ENCODE data around the gene KLF8. TPM values are rescaled to one million over a fixed set of nuclear protein-coding genes. Genes with fewer than 3 reads are reported as not detected.

Gene KLF8
- total and polyA plus RNA-seq, 9 of the 15 experiments (the other 6 are each of a cell fraction or from before 2014, with no cell fraction given), result 0.01 to 0.10 (median 0.04) TPM; not detected in 3

DNA sequence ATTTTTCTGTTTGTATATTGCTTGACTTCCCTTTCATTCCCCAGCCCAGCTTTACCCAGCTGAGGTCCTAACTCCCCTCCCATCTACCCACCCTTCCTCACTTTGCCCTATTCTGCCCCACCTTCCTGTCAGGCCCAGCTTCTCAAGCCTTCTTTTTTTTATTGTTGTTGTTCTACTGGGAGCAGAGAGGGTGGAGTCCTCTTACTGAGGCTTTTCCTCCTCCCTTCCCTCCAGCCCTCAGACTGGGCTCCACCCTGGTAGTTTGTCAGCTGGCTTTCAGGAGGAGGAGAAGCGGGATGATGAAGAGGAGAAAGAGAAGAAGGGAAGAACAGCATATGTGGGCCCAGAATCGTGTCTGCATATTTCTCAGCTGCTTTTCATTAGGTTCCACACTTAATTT lies 3.2 kb upstream of the KLF8 start (continued):
- TF ChIP-seq RAD51 (IDR thresholded peaks at IDR 0.05; ENCODE audit: borderline replicate concordance, low read depth), result no peak
- no peak for TF ChIP-seq ZNF695 (CRISPR knock-in tag; IDR thresholded peaks at IDR 0.05)
- TF ChIP-seq RBM14 (IDR thresholded peaks at IDR 0.05; ENCODE audit: borderline replicate concordance, insufficient read depth, low read depth, low read length), result no peak
- TF ChIP-seq ZNF668 (CRISPR knock-in tag; IDR thresholded peaks at IDR 0.05), result no peak
- no peak for TF ChIP-seq ZBTB2 (IDR thresholded peaks at IDR 0.05)

- Histone ChIP-seq H3K27me3 (ENCODE audit: control insufficient read depth in 2 of 2, insufficient read depth in 2 of 2, low read length in 2 of 2) (no peaks in the 10 kb centered on the region), H3K36me3 (ENCODE audit: control insufficient read depth, insufficient read depth, low read length) (no peaks in the 10 kb centered on the region), H3K9me3 (replicated peaks; ENCODE audit: control insufficient read depth, insufficient read depth, low read depth, low read length) (no peaks in the 10 kb centered on the region), H3K9ac (ENCODE audit: insufficient read depth in 1 of 2, low read depth in 2 of 2, low read length in 2 of 2) (no peak overlapping the region), H4K20me1 (replicated peaks; ENCODE audit: control insufficient read depth, insufficient read depth, low read length) (no peaks in the 10 kb centered on the region), H3K4me1 (replicated peaks in 1 of 2; ENCODE audit: control insufficient read depth in 2 of 2, insufficient read depth in 2 of 2, low read length in 2 of 2) (no peaks in the 10 kb centered on the region), H3K4me3 (no peak overlapping the region), H2AFZ (ENCODE audit: low read depth, low read length) (no peak overlapping the region), H3K79me2 (ENCODE audit: control insufficient read depth, insufficient read depth, low read length) (no peaks in the 10 kb centered on the region), H3K27ac (ENCODE audit: extremely low read depth, low read depth, low read length) (no peak overlapping the region), H3K9me1 (ENCODE audit: control insufficient read depth, insufficient read depth, low read length) (no peaks in the 10 kb centered on the region), H3K4me2 (ENCODE audit: insufficient read depth, low read length) (no peak overlapping the region)
- ChIA-PET POLR2A (no interaction called here), CTCF (ENCODE audit: low intra/inter-chr PET ratio) (no interaction called here)
- in situ Hi-C loops (cut with MboI) (no loop called here), intact Hi-C loops (cut with micrococcal nuclease) (no loop called here)
- no peak for FAIRE-seq
- no peak for DNase-seq (ENCODE audit: extremely low read depth in 1 of 4, low spot score in 3 of 4)
- ATAC-seq, result no peak
- BruUV-seq (replicated peaks), result no TSS peak
- WGBS (ENCODE audit: insufficient coverage, low coverage, missing lambda C conversion rate), result 9% methylated on average over 4 of the region's 10 CpGs
- TF ChIP-seq RFX1 (IDR thresholded peaks at IDR 0.05), result no peak
- TF ChIP-seq HNRNPL (IDR thresholded peaks at IDR 0.05; ENCODE audit: low read depth, low read length), result no peak
- no peak for TF ChIP-seq FOXA1 (IDR thresholded peaks at IDR 0.05; ENCODE audit: borderline replicate concordance)
- no peak for TF ChIP-seq SPI1 (IDR thresholded peaks at IDR 0.05; ENCODE audit: borderline replicate concordance, low read depth, low read length)
- TF ChIP-seq SMARCA5 (IDR thresholded peaks at IDR 0.05), result no peak
- no peak for TF ChIP-seq ZNF780A (CRISPR knock-in tag; IDR thresholded peaks at IDR 0.05)
- no peak for TF ChIP-seq RBM15 (IDR thresholded peaks at IDR 0.05; ENCODE audit: insufficient read depth, low read length)
- TF ChIP-seq BDP1 (IDR thresholded peaks at IDR 0.05; ENCODE audit: insufficient read depth, insufficient read length), result no peak
- TF ChIP-seq ZNF584 (CRISPR knock-in tag; IDR thresholded peaks at IDR 0.05; ENCODE audit: low read depth), result no peak
- TF ChIP-seq PBX2 (CRISPR knock-in tag; IDR thresholded peaks at IDR 0.05; ENCODE audit: low read depth), result no peak
- TF ChIP-seq PBX2 (tag; conservative IDR thresholded peaks at IDR 0.05; ENCODE audit: low read depth), result no peak
- TF ChIP-seq BCOR (IDR thresholded peaks at IDR 0.05), result no peak
- no peak for TF ChIP-seq ZNF354B (CRISPR knock-in tag; IDR thresholded peaks at IDR 0.05)
- no peak for TF ChIP-seq NFRKB (IDR thresholded peaks at IDR 0.05; ENCODE audit: low read depth)
Measured at GRCh38 chrX:56231537-56232090, 542 bp upstream of the KLF8 start.
